H1 (cell line): ENCODE measurements around the gene TBX6.

Source experiments
- ASH2L ChIP-seq: fragments of 200-600, 300-600 bp; sonication (generic); IDR thresholded peaks from one replicate; pipeline ENCODE4 v1.7.1; 2017; ENCODE audit warnings: low read length
- CEBPB ChIP-seq: IDR thresholded peaks from 2 replicates; pipeline ENCODE4 v1.6.1; 2012; ENCODE audit warnings: low read depth, low read length
- CTCF ChIP-seq, 3 experiments: IDR thresholded peaks; 1 replicate in 2 of 3; 2 replicates in 1 of 3; pipeline versions ENCODE4 v1.5.1 to v1.6.1; 2011; ENCODE audit warnings: low read length in 3 of 3, mild to moderate bottlenecking in 3 of 3, inconsistent platforms in 2 of 3, low read depth in 1 of 3, moderate library complexity in 1 of 3; ENCODE audit not compliant: insufficient read depth in 1 of 3; ENCODE audit errors: control extremely low read depth in 1 of 3
- EZH2 ChIP-seq: fragments of 200-600 bp; sonication (generic); IDR thresholded peaks from 2 replicates; pipeline ENCODE4 v1.7.1; 2012; ENCODE audit warnings: low read depth, mild to moderate bottlenecking, moderate library complexity, low read length, inconsistent platforms; ENCODE audit not compliant: severe bottlenecking
- HDAC2 ChIP-seq, 2 experiments: fragments of 300-600 bp in 1 of 2; sonication (generic) in 1 of 2; IDR thresholded peaks; 2 replicates each; pipeline ENCODE4 v1.6.1; 2011 to 2012; ENCODE audit warnings: low read depth in 2 of 2, low read length in 2 of 2, mild to moderate bottlenecking in 2 of 2, moderate library complexity in 2 of 2, borderline replicate concordance in 1 of 2, inconsistent platforms in 1 of 2
- JUN ChIP-seq: IDR thresholded peaks from 2 replicates; pipeline ENCODE4 v1.6.1; 2011; ENCODE audit warnings: low read depth, mild to moderate bottlenecking, improper control_type of control experiment, low read length
- JUND ChIP-seq: IDR thresholded peaks from 2 replicates; pipeline ENCODE4 v1.6.1; 2011; ENCODE audit warnings: mild to moderate bottlenecking, improper control_type of control experiment, low read length
- RAD21 ChIP-seq, 2 experiments: IDR thresholded peaks in 1 of 2; conservative IDR thresholded peaks in 1 of 2; 2 replicates each; pipeline ENCODE4 v1.6.1; 2011; ENCODE audit warnings: low read depth in 2 of 2, low read length in 2 of 2, improper control_type of control experiment in 1 of 2, inconsistent platforms in 1 of 2, mild to moderate bottlenecking in 1 of 2, moderate library complexity in 1 of 2

DNA sequence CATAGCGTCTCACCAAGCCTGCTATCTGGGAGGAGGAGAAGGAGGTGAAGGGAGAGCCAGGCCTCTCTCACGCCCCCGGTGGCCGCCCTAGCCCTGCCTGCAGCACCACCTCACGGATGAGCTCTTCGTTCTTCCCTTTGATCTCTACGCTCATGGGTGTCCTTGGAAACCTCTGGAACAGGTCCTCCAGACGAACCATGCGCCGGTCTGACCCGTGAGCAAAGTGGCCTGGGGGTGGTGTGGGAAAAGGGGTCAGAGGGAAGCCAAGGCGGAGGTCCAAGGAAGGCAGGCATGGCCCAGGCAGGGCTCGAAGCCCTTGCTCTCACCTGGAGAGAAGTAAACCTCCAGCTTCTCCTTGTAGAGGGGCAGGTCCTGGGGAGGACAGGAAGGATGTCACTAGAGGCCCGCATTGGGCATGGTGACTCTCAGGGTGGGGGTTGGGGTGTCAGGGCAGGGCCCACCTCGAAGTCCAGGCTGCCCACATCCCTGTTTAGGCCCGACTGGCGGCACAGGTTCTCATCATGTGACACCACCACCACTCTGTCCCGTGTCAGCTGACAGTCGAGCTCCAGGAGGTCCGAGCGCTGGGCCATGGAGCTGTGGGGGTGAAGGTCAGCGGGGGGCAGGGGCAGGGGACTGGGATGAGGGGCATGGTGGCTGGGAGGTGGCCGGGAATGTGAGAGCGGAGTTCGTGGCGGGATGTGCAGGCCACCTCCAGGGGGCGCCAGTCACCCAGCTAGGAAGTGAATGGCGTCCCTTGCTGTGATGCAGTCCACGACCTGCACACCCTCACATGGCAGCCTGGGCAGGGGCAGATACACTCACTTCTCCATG lies 20.7 kb upstream of the TBX6 start:
- TF ChIP-seq HDAC2 (IDR thresholded peaks at IDR 0.05; ENCODE audit: borderline replicate concordance in 1 of 2, low read depth in 2 of 2, low read length in 2 of 2) (no peak; a peak in 1 of 4 replicates), ASH2L (no peak), CTCF (IDR thresholded peaks at IDR 0.05; ENCODE audit: control extremely low read depth in 1 of 3, insufficient read depth in 1 of 3, low read depth in 1 of 3, low read length in 3 of 3) (peak; percentile 82 to 98 (median 94)), JUN (no peak), JUND (no peak), CEBPB (no peak), RAD21 (IDR thresholded peaks at IDR 0.05 in 1 of 2, conservative IDR thresholded peaks at IDR 0.05 in 1 of 2; ENCODE audit: low read depth in 2 of 2, low read length in 2 of 2) (peak; percentile 72 to 75), EZH2 (no peak)
